ENCODE results near the gene KLHDC10.
"Not testable (repeated sequence)": the region's sequence is repeated elsewhere in the genome, so short reads cannot be mapped to it uniquely, and the experiment has no call there.

DNA sequence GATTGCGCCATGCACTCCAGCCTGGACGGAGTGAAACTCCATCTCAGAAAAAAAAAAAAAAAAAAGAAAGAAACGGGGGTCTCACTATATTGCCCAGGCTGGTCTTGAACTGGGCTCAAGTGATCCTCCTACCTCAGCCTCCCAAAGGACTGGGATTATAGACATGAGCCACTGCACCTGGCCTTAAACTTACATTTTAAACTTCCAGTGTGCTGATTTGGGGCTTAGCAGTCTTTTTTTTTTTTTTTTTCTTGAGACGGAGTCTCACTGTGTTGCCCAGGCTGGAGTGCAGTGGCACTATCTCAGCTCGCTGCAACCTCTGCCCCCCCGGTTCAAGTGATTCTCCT is 5.8 kb upstream of the KLHDC10 start:
- not testable (repeated sequence) for TF ChIP-seq POLR2A, POLR2AphosphoS5 (IDR thresholded peaks at IDR 0.05)
- TF ChIP-seq, protein P1, sequence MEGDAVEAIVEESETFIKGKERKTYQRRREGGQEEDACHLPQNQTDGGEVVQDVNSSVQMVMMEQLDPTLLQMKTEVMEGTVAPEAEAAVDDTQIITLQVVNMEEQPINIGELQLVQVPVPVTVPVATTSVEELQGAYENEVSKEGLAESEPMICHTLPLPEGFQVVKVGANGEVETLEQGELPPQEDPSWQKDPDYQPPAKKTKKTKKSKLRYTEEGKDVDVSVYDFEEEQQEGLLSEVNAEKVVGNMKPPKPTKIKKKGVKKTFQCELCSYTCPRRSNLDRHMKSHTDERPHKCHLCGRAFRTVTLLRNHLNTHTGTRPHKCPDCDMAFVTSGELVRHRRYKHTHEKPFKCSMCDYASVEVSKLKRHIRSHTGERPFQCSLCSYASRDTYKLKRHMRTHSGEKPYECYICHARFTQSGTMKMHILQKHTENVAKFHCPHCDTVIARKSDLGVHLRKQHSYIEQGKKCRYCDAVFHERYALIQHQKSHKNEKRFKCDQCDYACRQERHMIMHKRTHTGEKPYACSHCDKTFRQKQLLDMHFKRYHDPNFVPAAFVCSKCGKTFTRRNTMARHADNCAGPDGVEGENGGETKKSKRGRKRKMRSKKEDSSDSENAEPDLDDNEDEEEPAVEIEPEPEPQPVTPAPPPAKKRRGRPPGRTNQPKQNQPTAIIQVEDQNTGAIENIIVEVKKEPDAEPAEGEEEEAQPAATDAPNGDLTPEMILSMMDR (IDR thresholded peaks at IDR 0.05): not testable (repeated sequence)
